ENCODE data around the gene NCOR1. TPM values are rescaled to one million over a fixed set of nuclear protein-coding genes. Genes with fewer than 3 reads are reported as not detected.

The NCOR1 gene
- total RNA-seq, 2 experiments from 2014 or later = 68.0 to 134 TPM

- CTCF ChIA-PET (ENCODE audit: unreplicated experiment) = no interaction called here
- no TSS peak for BruUV-seq (replicated peaks)
- intact Hi-C loops (cut with micrococcal nuclease; ENCODE audit: unreplicated experiment) = no loop called here
Measured at GRCh38 chr17:16131593-16131992, 83.7 kb downstream of the NCOR1 start.

GRCh38 chr17:16129441-16130205, 85.7 kb downstream of the NCOR1 start:
- Histone ChIP-seq H3K27ac (ENCODE audit: low read depth, low read length, poor library complexity, severe bottlenecking) (no peak overlapping the region), H3K9me2 (ENCODE audit: insufficient read depth, low read length) (no peaks in the 10 kb centered on the region), H2AFZ (ENCODE audit: low read length) (no peak overlapping the region), H3K79me2 (ENCODE audit: insufficient read depth, low read depth, low read length) (no peaks in the 10 kb centered on the region), H3K9me3 (ENCODE audit: low read length) (no peaks in the 10 kb centered on the region), H3K4me3 (ENCODE audit: low read depth, low read length, poor library complexity, severe bottlenecking) (no peak overlapping the region), H3K36me3 (ENCODE audit: insufficient read depth, low read length) (peaks cover 69% of the 10 kb centered on the region), H3K4me1 (ENCODE audit: insufficient read depth, low read length, poor library complexity, severe bottlenecking) (no peaks in the 10 kb centered on the region), H4K20me1 (ENCODE audit: insufficient read depth, low read length) (no peaks in the 10 kb centered on the region), H3K4me2 (ENCODE audit: low read length) (no peak overlapping the region)
- TF ChIP-seq EZH2phosphoT487 (IDR thresholded peaks at IDR 0.05; ENCODE audit: borderline replicate concordance, low read depth, low read length) (no peak), CTCF (conservative IDR thresholded peaks at IDR 0.05; ENCODE audit: low read length) (no peak)
- BruUV-seq (replicated peaks) = no TSS peak
- POLR2A ChIA-PET = interaction anchor here (1.1 kb wide), 1 partner anchor 23 kb away, joined by 3 read pairs; no protein-coding TSS in a partner anchor
- intact Hi-C loops (cut with micrococcal nuclease; ENCODE audit: unreplicated experiment) = no loop called here
- CTCF ChIA-PET (ENCODE audit: unreplicated experiment) = no interaction called here
- no peak for DNase-seq (ENCODE audit: low spot score)

More at GRCh38 chr17:16131593-16131992, 83.7 kb downstream of the NCOR1 start:
- POLR2A ChIA-PET = no interaction called here
- DNase-seq (ENCODE audit: low spot score) = no peak
- Histone ChIP-seq H3K36me3 (ENCODE audit: insufficient read depth, low read length) (peaks cover 65% of the 10 kb centered on the region), H4K20me1 (ENCODE audit: insufficient read depth, low read length) (no peaks in the 10 kb centered on the region), H3K9me2 (ENCODE audit: insufficient read depth, low read length) (no peaks in the 10 kb centered on the region), H3K79me2 (ENCODE audit: insufficient read depth, low read depth, low read length) (no peaks in the 10 kb centered on the region), H3K27ac (ENCODE audit: low read depth, low read length, poor library complexity, severe bottlenecking) (no peak overlapping the region), H2AFZ (ENCODE audit: low read length) (no peak overlapping the region), H3K9me3 (ENCODE audit: low read length) (no peaks in the 10 kb centered on the region), H3K4me3 (ENCODE audit: low read depth, low read length, poor library complexity, severe bottlenecking) (no peak overlapping the region), H3K4me2 (ENCODE audit: low read length) (no peak overlapping the region), H3K4me1 (ENCODE audit: insufficient read depth, low read length, poor library complexity, severe bottlenecking) (no peaks in the 10 kb centered on the region)
- no peak for TF ChIP-seq EZH2phosphoT487 (IDR thresholded peaks at IDR 0.05; ENCODE audit: borderline replicate concordance, low read depth, low read length)
- no peak for TF ChIP-seq CTCF (conservative IDR thresholded peaks at IDR 0.05; ENCODE audit: low read length)

DNA sequence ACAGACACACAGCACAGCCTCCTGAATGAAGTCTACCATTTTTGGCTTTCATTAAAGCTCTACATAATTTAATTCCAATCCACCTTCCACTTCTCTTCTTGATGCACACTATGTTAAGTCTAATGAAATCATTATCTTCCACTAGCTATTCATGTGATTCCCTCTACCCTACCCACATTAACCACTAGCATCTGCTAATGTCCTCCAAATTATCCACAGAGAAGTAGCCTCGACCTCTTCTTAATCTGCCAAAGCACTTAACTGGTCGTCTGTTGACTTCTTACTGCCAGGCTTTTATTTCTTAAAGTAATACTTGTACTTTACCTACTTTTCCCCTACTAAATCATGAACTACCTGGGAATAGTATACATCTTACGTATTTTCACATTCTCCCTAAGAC, 91.8 kb downstream of the NCOR1 start:
- no TSS peak for BruUV-seq (replicated peaks)
- peaks cover 71% of the 10 kb centered on the region for H3K36me3 ChIP-seq (ENCODE audit: insufficient read depth, low read length)
- intact Hi-C loops (cut with micrococcal nuclease; ENCODE audit: unreplicated experiment) = no loop called here

More for the DNA sequence above, 91.8 kb downstream of the NCOR1 start:
- no peak overlapping the region for H2AFZ ChIP-seq (ENCODE audit: low read length)
- H3K4me3 ChIP-seq (ENCODE audit: low read depth, low read length, poor library complexity, severe bottlenecking) = no peak overlapping the region
- ChIA-PET POLR2A (no interaction called here), CTCF (ENCODE audit: unreplicated experiment) (no interaction called here)
- no peak overlapping the region for H3K4me2 ChIP-seq (ENCODE audit: low read length)
- no peaks in the 10 kb centered on the region for H4K20me1 ChIP-seq (ENCODE audit: insufficient read depth, low read length)
- no peak overlapping the region for H3K27ac ChIP-seq (ENCODE audit: low read depth, low read length, poor library complexity, severe bottlenecking)
- no peaks in the 10 kb centered on the region for H3K79me2 ChIP-seq (ENCODE audit: insufficient read depth, low read depth, low read length)
- TF ChIP-seq CTCF (conservative IDR thresholded peaks at IDR 0.05; ENCODE audit: low read length) (no peak), EZH2phosphoT487 (IDR thresholded peaks at IDR 0.05; ENCODE audit: borderline replicate concordance, low read depth, low read length) (no peak)
- H3K9me3 ChIP-seq (ENCODE audit: low read length) = no peaks in the 10 kb centered on the region
- H3K9me2 ChIP-seq (ENCODE audit: insufficient read depth, low read length) = no peaks in the 10 kb centered on the region
- H3K4me1 ChIP-seq (ENCODE audit: insufficient read depth, low read length, poor library complexity, severe bottlenecking) = no peaks in the 10 kb centered on the region
- no peak for DNase-seq (ENCODE audit: low spot score)

Data from OCI-LY7 (cell line).